Measurements from ENCODE around the gene RHBDF2. TPM values are rescaled to one million over a fixed set of nuclear protein-coding genes. Genes with fewer than 3 reads are reported as not detected.
A peak's percentile ranks its signal among the peaks of the same experiment; 100 is the strongest.

The RHBDF2 gene
- polyA plus RNA-seq, 1 donor = 35.2 TPM

GRCh38 chr17:76499267-76499667, 2.0 kb downstream of the RHBDF2 start:
- H3K4me3 ChIP-seq (ENCODE audit: low read length) = peak overlapping the region; percentile 69
- no peaks in the 10 kb centered on the region for H3K9me3 ChIP-seq (ENCODE audit: control insufficient read depth, low read depth, low read length)
- no CpG with 5 or more reads among the region's 5 CpGs for WGBS (ENCODE audit: insufficient coverage, low lambda C conversion rate)
- H3K27ac ChIP-seq (ENCODE audit: low read length) = no peak overlapping the region
- H3K27me3 ChIP-seq (ENCODE audit: control insufficient read depth, insufficient read depth, low read length) = no peaks in the 10 kb centered on the region
- H3K4me1 ChIP-seq (ENCODE audit: control insufficient read depth, insufficient read depth, low read length) = peaks cover 70% of the 10 kb centered on the region
- no peaks in the 10 kb centered on the region for H3K36me3 ChIP-seq (ENCODE audit: control insufficient read depth, insufficient read depth, low read length)
- DNase-seq = peak in 1 of 2 donors; percentile 32

GRCh38 chr17:76498876-76499251, 2.4 kb downstream of the RHBDF2 start:
- WGBS (ENCODE audit: insufficient coverage, low lambda C conversion rate) = no CpG with 5 or more reads among the region's 4 CpGs
- Histone ChIP-seq H3K27ac (ENCODE audit: low read length) (no peak overlapping the region), H3K36me3 (ENCODE audit: control insufficient read depth, insufficient read depth, low read length) (no peaks in the 10 kb centered on the region), H3K27me3 (ENCODE audit: control insufficient read depth, insufficient read depth, low read length) (no peaks in the 10 kb centered on the region), H3K9me3 (ENCODE audit: control insufficient read depth, low read depth, low read length) (no peaks in the 10 kb centered on the region), H3K4me1 (ENCODE audit: control insufficient read depth, insufficient read depth, low read length) (peaks cover 74% of the 10 kb centered on the region), H3K4me3 (ENCODE audit: low read length) (no peak overlapping the region)
- no peak for DNase-seq

GRCh38 chr17:76497979-76498875, 3.0 kb downstream of the RHBDF2 start:
- DNase-seq = peak; percentile 57 to 66
- Histone ChIP-seq H3K9me3 (ENCODE audit: control insufficient read depth, low read depth, low read length) (no peaks in the 10 kb centered on the region), H3K27ac (ENCODE audit: low read length) (peak overlapping the region; percentile 59), H3K36me3 (ENCODE audit: control insufficient read depth, insufficient read depth, low read length) (no peaks in the 10 kb centered on the region), H3K4me3 (ENCODE audit: low read length) (no peak overlapping the region), H3K27me3 (ENCODE audit: control insufficient read depth, insufficient read depth, low read length) (no peaks in the 10 kb centered on the region), H3K4me1 (ENCODE audit: control insufficient read depth, insufficient read depth, low read length) (peaks cover 80% of the 10 kb centered on the region)
- no CpG with 5 or more reads among the region's 31 CpGs for WGBS (ENCODE audit: insufficient coverage, low lambda C conversion rate)

GRCh38 chr17:76497699-76497978, 3.6 kb downstream of the RHBDF2 start:
- DNase-seq = no peak
- Histone ChIP-seq H3K36me3 (ENCODE audit: control insufficient read depth, insufficient read depth, low read length) (no peaks in the 10 kb centered on the region), H3K9me3 (ENCODE audit: control insufficient read depth, low read depth, low read length) (no peaks in the 10 kb centered on the region), H3K4me3 (ENCODE audit: low read length) (no peak overlapping the region), H3K27me3 (ENCODE audit: control insufficient read depth, insufficient read depth, low read length) (no peaks in the 10 kb centered on the region), H3K4me1 (ENCODE audit: control insufficient read depth, insufficient read depth, low read length) (peaks cover 83% of the 10 kb centered on the region), H3K27ac (ENCODE audit: low read length) (peak overlapping the region; percentile 59)
- WGBS (ENCODE audit: insufficient coverage, low lambda C conversion rate) = no CpG with 5 or more reads among the region's 2 CpGs

- no peak for DNase-seq
- Histone ChIP-seq H3K27ac (ENCODE audit: low read length) (peak overlapping the region; percentile 45), H3K36me3 (ENCODE audit: control insufficient read depth, insufficient read depth, low read length) (no peaks in the 10 kb centered on the region), H3K27me3 (ENCODE audit: control insufficient read depth, insufficient read depth, low read length) (no peaks in the 10 kb centered on the region), H3K4me3 (ENCODE audit: low read length) (no peak overlapping the region), H3K9me3 (ENCODE audit: control insufficient read depth, low read depth, low read length) (no peaks in the 10 kb centered on the region), H3K4me1 (ENCODE audit: control insufficient read depth, insufficient read depth, low read length) (peaks cover 83% of the 10 kb centered on the region)
- WGBS (ENCODE audit: insufficient coverage, low lambda C conversion rate) = no CpG with 5 or more reads among the region's 6 CpGs
Observed at GRCh38 chr17:76496464-76496863, 4.8 kb downstream of the RHBDF2 start.

- Histone ChIP-seq H3K4me1 (ENCODE audit: control insufficient read depth, insufficient read depth, low read length) (peaks cover 89% of the 10 kb centered on the region), H3K27me3 (ENCODE audit: control insufficient read depth, insufficient read depth, low read length) (no peaks in the 10 kb centered on the region), H3K36me3 (ENCODE audit: control insufficient read depth, insufficient read depth, low read length) (no peaks in the 10 kb centered on the region), H3K4me3 (ENCODE audit: low read length) (no peak overlapping the region), H3K9me3 (ENCODE audit: control insufficient read depth, low read depth, low read length) (no peaks in the 10 kb centered on the region), H3K27ac (ENCODE audit: low read length) (peak overlapping the region; percentile 45)
- peak; percentile 65 to 82 for DNase-seq
- no CpG with 5 or more reads among the region's 16 CpGs for WGBS (ENCODE audit: insufficient coverage, low lambda C conversion rate)
Observed at GRCh38 chr17:76495663-76496400, 5.4 kb downstream of the RHBDF2 start.

GRCh38 chr17:76493505-76494167, 7.6 kb downstream of the RHBDF2 start:
- H3K27me3 ChIP-seq (ENCODE audit: control insufficient read depth, insufficient read depth, low read length) = no peaks in the 10 kb centered on the region
- no CpG with 5 or more reads among the region's 21 CpGs for WGBS (ENCODE audit: insufficient coverage, low lambda C conversion rate)
- no peaks in the 10 kb centered on the region for H3K36me3 ChIP-seq (ENCODE audit: control insufficient read depth, insufficient read depth, low read length)
- no peak for DNase-seq
- H3K9me3 ChIP-seq (ENCODE audit: control insufficient read depth, low read depth, low read length) = no peaks in the 10 kb centered on the region
- no peak overlapping the region for H3K4me3 ChIP-seq (ENCODE audit: low read length)
- H3K4me1 ChIP-seq (ENCODE audit: control insufficient read depth, insufficient read depth, low read length) = peaks cover 79% of the 10 kb centered on the region
- H3K27ac ChIP-seq (ENCODE audit: low read length) = peak overlapping the region; percentile 88

- Histone ChIP-seq H3K36me3 (ENCODE audit: control insufficient read depth, insufficient read depth, low read length) (no peaks in the 10 kb centered on the region), H3K4me1 (ENCODE audit: control insufficient read depth, insufficient read depth, low read length) (peaks cover 73% of the 10 kb centered on the region), H3K4me3 (ENCODE audit: low read length) (peak overlapping the region; percentile 13), H3K9me3 (ENCODE audit: control insufficient read depth, low read depth, low read length) (no peaks in the 10 kb centered on the region), H3K27ac (ENCODE audit: low read length) (peak overlapping the region; percentile 88), H3K27me3 (ENCODE audit: control insufficient read depth, insufficient read depth, low read length) (no peaks in the 10 kb centered on the region)
- WGBS (ENCODE audit: insufficient coverage, low lambda C conversion rate) = no CpG with 5 or more reads among the region's 15 CpGs
- DNase-seq = peak; percentile 85 to 93
Observed at GRCh38 chr17:76492989-76493501, 8.2 kb downstream of the RHBDF2 start.

GRCh38 chr17:76492123-76492988, 8.9 kb downstream of the RHBDF2 start:
- WGBS (ENCODE audit: insufficient coverage, low lambda C conversion rate) = no CpG with 5 or more reads among the region's 11 CpGs
- Histone ChIP-seq H3K27ac (ENCODE audit: low read length) (peak overlapping the region; percentile 88), H3K36me3 (ENCODE audit: control insufficient read depth, insufficient read depth, low read length) (no peaks in the 10 kb centered on the region), H3K4me3 (ENCODE audit: low read length) (peak overlapping the region; percentile 13), H3K9me3 (ENCODE audit: control insufficient read depth, low read depth, low read length) (no peaks in the 10 kb centered on the region), H3K27me3 (ENCODE audit: control insufficient read depth, insufficient read depth, low read length) (no peaks in the 10 kb centered on the region), H3K4me1 (ENCODE audit: control insufficient read depth, insufficient read depth, low read length) (peaks cover 66% of the 10 kb centered on the region)
- peak; percentile 76 to 92 for DNase-seq

Measured in large intestine (tissue), 3 donors.